HFFc6 (cell line): ENCODE results near the gene TUBA1A. TPM values are rescaled to one million over a fixed set of nuclear protein-coding genes. Genes with fewer than 3 reads are reported as not detected.

Source experiments
- DNase-seq: peaks from one replicate; pipeline ENCODE4 v3.0.0-alpha.2; 2018
- H3K27ac Mint-ChIP-seq: 2 replicates; pipeline ENCODE4 v1.8.0; 2020; ENCODE audit warnings: mild to moderate bottlenecking, mixed read lengths
- H3K27me3 Mint-ChIP-seq: 2 replicates; pipeline ENCODE4 v1.8.0; 2021; ENCODE audit warnings: mild to moderate bottlenecking, moderate library complexity, mixed read lengths; ENCODE audit not compliant: insufficient read depth
- H3K36me3 Mint-ChIP-seq: 2 replicates; pipeline ENCODE4 v1.8.0; 2021; ENCODE audit warnings: low read depth, mixed read lengths
- H3K4me1 Mint-ChIP-seq: 2 replicates; pipeline ENCODE4 v1.8.0; 2020; ENCODE audit warnings: low read depth, mixed read lengths
- H3K4me3 Mint-ChIP-seq: 2 replicates; pipeline ENCODE4 v1.8.0; 2020; ENCODE audit warnings: mild to moderate bottlenecking, moderate library complexity, mixed read lengths
- H3K9me3 Mint-ChIP-seq: 2 replicates; pipeline ENCODE4 v1.8.0; 2020; ENCODE audit warnings: mild to moderate bottlenecking, mixed read lengths
- CTCF ChIP-seq: fragments of 200-600 bp; sonication (generic); IDR thresholded peaks from 2 replicates; pipeline ENCODE4 v1.5.0; 2021; ENCODE audit warnings: antibody characterized with exemption, mild to moderate bottlenecking
- total RNA-seq, 6 experiments: library from RNA; stranded (reverse); fragmentation: NEBNext Ultra II Directional; extraction: Animal tissue kit (Norgen Biotek cat#: 25700); gene quantifications; 2 replicates in 1 of 6; 3 replicates in 5 of 6; pipeline ENCODE4 v1.2.3, GENCODE V29; 2021

The TUBA1A gene
- total RNA-seq, 6 experiments from 2014 or later, result 227 to 300 (median 257) TPM

GRCh38 chr12:49154221-49154620, 34.7 kb downstream of the TUBA1A start:
- no peaks in the 10 kb centered on the region for H3K4me1 Mint-ChIP-seq
- no peak for DNase-seq

GRCh38 chr12:49147384-49147783, 41.5 kb downstream of the TUBA1A start:
- H3K36me3 Mint-ChIP-seq, result no peaks in the 10 kb centered on the region
- no peaks in the 10 kb centered on the region; the same call in 1 of the 2 replicates for H3K27me3 Mint-ChIP-seq
- H3K4me1 Mint-ChIP-seq, result no peaks in the 10 kb centered on the region
- no peak overlapping the region for H3K4me3 Mint-ChIP-seq
- no peak for TF ChIP-seq CTCF
- DNase-seq, result no peak
- H3K9me3 Mint-ChIP-seq, result no peaks in the 10 kb centered on the region
- H3K27ac Mint-ChIP-seq, result no peak overlapping the region

More at GRCh38 chr12:49154221-49154620, 34.7 kb downstream of the TUBA1A start:
- no peaks in the 10 kb centered on the region for H3K9me3 Mint-ChIP-seq
- H3K27me3 Mint-ChIP-seq, result no peaks in the 10 kb centered on the region; the same call in 1 of the 2 replicates
- TF ChIP-seq CTCF, result no peak
- no peak overlapping the region for H3K4me3 Mint-ChIP-seq
- H3K27ac Mint-ChIP-seq, result no peak overlapping the region
- H3K36me3 Mint-ChIP-seq, result no peaks in the 10 kb centered on the region

GRCh38 chr12:49146406-49146805, 42.5 kb downstream of the TUBA1A start:
- Mint-ChIP-seq H3K27me3 (no peaks in the 10 kb centered on the region; the same call in 1 of the 2 replicates), H3K36me3 (no peaks in the 10 kb centered on the region), H3K4me1 (no peaks in the 10 kb centered on the region), H3K9me3 (no peaks in the 10 kb centered on the region), H3K4me3 (no peak overlapping the region), H3K27ac (no peak overlapping the region)
- DNase-seq, result no peak
- TF ChIP-seq CTCF, result no peak

GRCh38 chr12:49144384-49144783, 44.5 kb downstream of the TUBA1A start:
- Mint-ChIP-seq H3K27ac (no peak overlapping the region), H3K27me3 (no peaks in the 10 kb centered on the region), H3K4me3 (no peak overlapping the region), H3K9me3 (no peaks in the 10 kb centered on the region), H3K36me3 (no peaks in the 10 kb centered on the region), H3K4me1 (no peaks in the 10 kb centered on the region)
- DNase-seq, result no peak
- TF ChIP-seq CTCF, result no peak

GRCh38 chr12:49138999-49139398, 49.9 kb downstream of the TUBA1A start:
- Mint-ChIP-seq H3K4me1 (no peaks in the 10 kb centered on the region), H3K27me3 (no peaks in the 10 kb centered on the region; the same call in 1 of the 2 replicates), H3K27ac (no peak overlapping the region), H3K36me3 (no peaks in the 10 kb centered on the region), H3K9me3 (no peaks in the 10 kb centered on the region), H3K4me3 (no peak overlapping the region)
- no peak for DNase-seq
- TF ChIP-seq CTCF, result no peak

GRCh38 chr12:49138587-49138986, 50.3 kb downstream of the TUBA1A start:
- Mint-ChIP-seq H3K27me3 (no peaks in the 10 kb centered on the region; the same call in 1 of the 2 replicates), H3K36me3 (no peaks in the 10 kb centered on the region)

More at GRCh38 chr12:49138587-49138986, 50.3 kb downstream of the TUBA1A start:
- peaks cover 2% of the 10 kb centered on the region for H3K4me1 Mint-ChIP-seq
- no peak for TF ChIP-seq CTCF
- DNase-seq, result no peak
- no peak overlapping the region for H3K4me3 Mint-ChIP-seq
- H3K9me3 Mint-ChIP-seq, result no peaks in the 10 kb centered on the region
- H3K27ac Mint-ChIP-seq, result no peak overlapping the region
